LNCAP (cell line): ENCODE data around the gene SLC30A4.

Experiments used
- TF ChIP-seq, protein P1 (sequence below): fragments of 450-650 bp; IDR thresholded peaks from 2 replicates; pipeline ENCODE4 v1.5.1; 2017; ENCODE audit warnings: mild to moderate bottlenecking

The SLC30A4 gene

DNA sequence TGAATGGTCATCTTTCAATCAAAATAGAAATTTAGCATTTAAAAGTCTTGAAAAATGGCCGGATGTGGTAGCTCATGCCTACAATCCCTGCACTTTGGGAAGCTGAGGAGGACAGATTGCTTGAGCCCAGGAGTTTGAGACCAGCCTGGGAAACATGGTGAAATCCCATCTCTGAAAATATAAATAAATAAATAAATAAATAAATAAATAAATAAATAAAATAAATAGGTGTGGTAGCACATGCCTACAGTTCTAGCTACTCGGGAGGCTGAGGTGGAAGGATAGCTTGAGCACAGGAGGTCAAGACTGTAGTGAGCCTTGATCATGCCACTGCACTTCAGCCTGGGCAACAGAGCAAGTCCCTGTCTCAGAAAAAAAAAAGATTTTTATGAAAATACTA lies 25.9 kb downstream of the SLC30A4 start:
- TF ChIP-seq, protein P1, sequence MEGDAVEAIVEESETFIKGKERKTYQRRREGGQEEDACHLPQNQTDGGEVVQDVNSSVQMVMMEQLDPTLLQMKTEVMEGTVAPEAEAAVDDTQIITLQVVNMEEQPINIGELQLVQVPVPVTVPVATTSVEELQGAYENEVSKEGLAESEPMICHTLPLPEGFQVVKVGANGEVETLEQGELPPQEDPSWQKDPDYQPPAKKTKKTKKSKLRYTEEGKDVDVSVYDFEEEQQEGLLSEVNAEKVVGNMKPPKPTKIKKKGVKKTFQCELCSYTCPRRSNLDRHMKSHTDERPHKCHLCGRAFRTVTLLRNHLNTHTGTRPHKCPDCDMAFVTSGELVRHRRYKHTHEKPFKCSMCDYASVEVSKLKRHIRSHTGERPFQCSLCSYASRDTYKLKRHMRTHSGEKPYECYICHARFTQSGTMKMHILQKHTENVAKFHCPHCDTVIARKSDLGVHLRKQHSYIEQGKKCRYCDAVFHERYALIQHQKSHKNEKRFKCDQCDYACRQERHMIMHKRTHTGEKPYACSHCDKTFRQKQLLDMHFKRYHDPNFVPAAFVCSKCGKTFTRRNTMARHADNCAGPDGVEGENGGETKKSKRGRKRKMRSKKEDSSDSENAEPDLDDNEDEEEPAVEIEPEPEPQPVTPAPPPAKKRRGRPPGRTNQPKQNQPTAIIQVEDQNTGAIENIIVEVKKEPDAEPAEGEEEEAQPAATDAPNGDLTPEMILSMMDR = no peak

DNA sequence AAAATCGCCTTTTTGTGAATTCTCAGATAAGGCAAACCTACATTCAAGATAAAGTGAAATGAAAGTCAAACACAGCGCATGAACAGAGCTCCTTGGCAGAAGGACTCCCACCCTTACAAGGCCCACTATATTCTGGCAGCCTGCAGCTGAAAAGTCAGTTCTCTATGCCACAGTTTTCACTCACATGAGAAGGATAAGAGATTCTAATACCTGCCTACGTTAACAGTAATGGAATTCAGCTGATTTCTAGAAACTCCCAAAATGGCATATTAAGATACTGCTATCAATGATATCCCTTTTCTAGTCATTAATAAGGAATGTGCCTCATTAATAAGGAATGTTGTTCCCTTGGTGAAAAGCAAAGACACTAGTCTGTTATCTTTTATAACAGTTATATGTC lies 27.0 kb downstream of the SLC30A4 start:
- TF ChIP-seq, protein P1 = no peak

DNA sequence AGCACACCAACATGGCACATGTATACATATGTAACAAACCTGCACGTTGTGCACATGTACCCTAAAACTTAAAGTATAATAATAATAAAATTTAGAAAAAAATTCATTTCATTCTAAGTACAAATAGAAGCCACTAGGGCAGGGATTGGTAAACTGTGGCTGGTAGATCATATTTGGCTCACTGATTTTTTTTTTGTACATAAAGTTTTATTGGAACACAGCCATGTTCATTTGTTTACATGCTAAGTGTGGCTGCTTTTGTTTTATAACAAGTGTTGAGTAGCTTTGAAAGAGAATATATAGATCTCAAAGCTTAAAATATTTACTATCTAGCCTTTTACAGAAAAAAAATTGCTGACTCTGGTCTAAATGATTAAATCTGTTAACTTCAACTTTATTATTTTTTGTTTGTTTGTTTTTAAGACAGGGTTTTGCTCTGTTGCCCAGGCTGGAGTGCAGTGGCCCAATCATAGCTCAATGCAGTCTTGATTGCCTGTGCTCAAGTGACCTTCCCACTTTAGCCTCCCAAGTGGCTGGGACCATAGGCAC lies 32.8 kb downstream of the SLC30A4 start:
- TF ChIP-seq, protein P1 = no peak

DNA sequence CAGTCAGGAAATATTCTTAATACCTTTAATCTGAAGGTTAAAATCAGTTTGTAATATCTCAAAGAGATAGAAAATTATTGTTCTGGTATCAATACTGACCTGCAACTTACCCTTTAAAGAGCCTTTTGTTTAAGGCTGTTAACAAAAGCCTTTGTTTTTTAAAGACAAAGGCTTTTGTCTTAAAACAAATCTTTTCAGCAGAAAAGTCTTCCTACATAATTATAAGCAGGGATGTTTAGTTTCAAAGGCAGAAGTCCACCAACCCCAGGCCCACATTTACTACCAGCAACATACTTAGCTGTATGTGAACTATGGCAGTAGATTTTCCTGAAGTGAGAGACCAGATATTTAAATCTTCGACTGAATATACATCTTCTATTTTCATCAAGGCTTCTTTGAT lies 36.2 kb downstream of the SLC30A4 start:
- TF ChIP-seq, protein P1 = no peak

DNA sequence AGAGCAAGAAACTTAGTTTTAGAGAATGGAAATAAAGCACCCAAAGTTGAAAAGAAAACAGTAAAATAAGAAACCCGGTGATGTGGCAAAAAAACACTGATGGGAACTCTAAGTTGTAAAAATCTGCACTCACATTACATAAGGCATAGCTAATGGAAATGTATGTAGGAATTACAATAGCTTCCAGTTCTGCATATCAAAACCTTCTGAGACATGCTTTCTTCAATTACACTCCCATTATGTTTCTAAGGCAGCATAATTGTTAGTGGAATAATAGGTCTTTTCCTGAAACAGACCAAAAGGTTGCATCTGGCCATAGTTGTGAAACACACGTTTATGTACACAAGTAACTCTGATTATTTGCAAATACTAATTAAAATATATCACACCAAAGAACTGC lies 41.4 kb downstream of the SLC30A4 start:
- TF ChIP-seq, protein P1 = no peak

DNA sequence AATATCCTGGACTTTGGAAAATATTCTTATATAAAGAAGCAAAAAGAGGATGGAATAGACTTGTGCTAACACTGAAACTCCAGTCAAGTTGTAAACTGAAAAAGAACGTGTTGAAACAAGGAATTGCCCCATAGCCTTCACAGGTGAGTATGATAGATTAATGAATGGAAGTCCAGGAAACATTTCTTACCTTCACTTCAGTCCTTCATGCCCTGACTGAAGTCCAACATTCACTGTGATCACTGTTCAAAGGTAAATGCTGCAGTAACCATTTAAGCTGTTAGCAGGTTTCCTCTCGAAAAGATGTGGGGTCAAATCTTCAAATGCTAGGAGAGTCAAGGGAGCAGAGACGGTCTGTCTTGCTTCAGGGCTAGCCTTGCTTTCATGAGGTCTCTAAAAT lies 46.1 kb downstream of the SLC30A4 start:
- TF ChIP-seq, protein P1 = no peak

DNA sequence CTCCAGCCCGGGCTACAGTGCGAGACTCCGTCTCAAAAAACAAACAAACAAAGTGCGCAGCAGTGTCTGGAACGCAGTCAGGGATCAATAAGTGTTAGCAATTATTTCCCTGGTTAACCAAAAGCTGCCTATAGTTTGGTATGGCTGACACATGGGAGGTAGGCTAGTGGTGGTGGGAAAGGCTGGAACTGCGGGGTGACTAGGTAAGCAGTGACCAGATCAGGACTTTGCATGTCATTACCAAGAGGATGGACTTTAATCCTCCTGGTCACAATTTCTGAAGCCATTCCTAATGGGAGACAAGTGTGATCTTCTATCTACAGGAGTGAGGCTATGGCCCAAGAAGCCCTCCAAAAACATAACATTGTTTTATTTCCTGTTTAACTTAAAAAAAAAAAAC lies 47.8 kb downstream of the SLC30A4 start:
- TF ChIP-seq, protein P1 = no peak

DNA sequence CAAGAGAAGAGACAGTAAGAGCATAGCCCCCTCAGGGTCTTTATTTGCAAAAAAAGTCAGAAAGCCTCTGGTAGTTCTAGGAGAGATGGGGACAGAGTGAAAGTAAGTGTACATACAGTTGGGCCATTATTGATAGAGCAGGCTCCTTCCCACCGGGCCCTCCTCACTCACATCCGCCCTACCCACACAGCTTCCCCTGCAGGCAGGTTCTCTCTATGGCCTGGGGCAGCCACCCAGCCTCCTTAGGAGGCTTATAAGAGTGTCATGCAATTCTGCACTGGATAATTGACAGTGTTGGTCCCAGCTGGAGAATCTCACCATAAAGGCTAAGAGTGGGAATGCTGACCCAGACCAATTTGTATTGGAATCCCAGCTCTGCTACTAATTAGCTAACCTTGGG lies 49.5 kb downstream of the SLC30A4 start:
- TF ChIP-seq, protein P1 = no peak
